B cell (primary cell): ENCODE data around the gene MRAP2. TPM values are rescaled to one million over a fixed set of nuclear protein-coding genes. Genes with fewer than 3 reads are reported as not detected.

Experiments used
- ATAC-seq: fragments of 200-7000 bp; cut with Tn5 transposase; one replicate; pipeline ENCODE4 v1.10.0; 2021; ENCODE audit warnings: low read depth, mild to moderate bottlenecking, moderate number of reproducible peaks, moderate library complexity
- CTCF ChIA-PET: fragments of 350-600 bp; sonication (Branson Sonifier 250); formaldehyde crosslinking; loops from one replicate; lab custom pipeline; 2021; ENCODE audit warnings: antibody characterized with exemption, inconsistent platforms; lab: Charles Lee
- POLR2A ChIA-PET: fragments of 350-600 bp; sonication (Branson Sonifier 250); formaldehyde crosslinking; loops from one replicate; lab custom pipeline; 2021; ENCODE audit warnings: antibody characterized with exemption; lab: Charles Lee
- DNase-seq: peaks from one replicate; pipeline ENCODE4 v3.0.0; 2013
- H2AFZ ChIP-seq: 2 replicates; pipeline ENCODE4 v1.6.1; 2012; ENCODE audit warnings: mild to moderate bottlenecking, low read depth, low read length; ENCODE audit not compliant: insufficient read depth, poor library complexity, severe bottlenecking
- H3K27ac ChIP-seq, 2 donors: 1 replicate in 1 of 2; 2 replicates in 1 of 2; pipeline ENCODE4 v1.5.1; 2012 to 2013; ENCODE audit warnings: low read length in 2 of 2, mild to moderate bottlenecking in 2 of 2, moderate library complexity in 1 of 2
- H3K27me3 ChIP-seq, 4 experiments: fragments of 200-600 bp in 1 of 4; sonication (generic) in 1 of 4; replicated peaks in 1 of 4; 1 replicate in 2 of 4; 2 replicates in 2 of 4; pipeline versions ENCODE4 v1.6.1 to v1.7.0; 2013 to 2016; ENCODE audit warnings: low read length in 3 of 4, mild to moderate bottlenecking in 2 of 4, mixed read lengths in 1 of 4, moderate library complexity in 1 of 4; ENCODE audit not compliant: insufficient read depth in 4 of 4, control insufficient read depth in 3 of 4; ENCODE audit errors: control extremely low read depth in 1 of 4
- H3K36me3 ChIP-seq, 2 experiments: replicated peaks in 1 of 2; 1 replicate in 1 of 2; 2 replicates in 1 of 2; pipeline versions ENCODE4 v1.6.1 to v1.7.1; 2013; ENCODE audit warnings: low read length in 1 of 2; ENCODE audit not compliant: insufficient read depth in 2 of 2, control insufficient read depth in 1 of 2; ENCODE audit errors: control extremely low read depth in 1 of 2, extremely low read depth in 1 of 2
- H3K4me1 ChIP-seq, 2 donors: fragments of 200-600 bp in 1 of 2; sonication (generic) in 1 of 2; 1 replicate in 1 of 2; 2 replicates in 1 of 2; pipeline versions ENCODE4 v1.5.1 to v1.6.1; 2013 to 2017; ENCODE audit warnings: low read length in 2 of 2; ENCODE audit not compliant: control insufficient read depth in 2 of 2, insufficient read depth in 2 of 2
- H3K4me2 ChIP-seq: replicated peaks from 2 replicates; pipeline ENCODE3; 2012; ENCODE audit warnings: mild to moderate bottlenecking, low read depth, low read length; ENCODE audit not compliant: poor library complexity, severe bottlenecking
- H3K4me3 ChIP-seq, 5 experiments: fragments of 200-600 bp in 1 of 5; sonication (generic) in 1 of 5; 1 replicate in 3 of 5; 2 replicates in 2 of 5; pipeline versions ENCODE4 v1.5.1 to v1.7.0; 2011 to 2016; ENCODE audit warnings: low read length in 4 of 5, mild to moderate bottlenecking in 4 of 5, low read depth in 2 of 5, control low read depth in 1 of 5, moderate library complexity in 1 of 5; ENCODE audit not compliant: insufficient read depth in 1 of 5; ENCODE audit errors: control extremely low read depth in 1 of 5, extremely low read depth in 1 of 5
- H3K79me2 ChIP-seq: fragments of 200-600 bp; sonication (generic); one replicate; pipeline ENCODE4 v1.6.0; 2016; ENCODE audit warnings: low read length; ENCODE audit not compliant: control insufficient read depth, insufficient read depth
- H3K9ac ChIP-seq: fragments of 200-600 bp; sonication (generic); 2 replicates; pipeline ENCODE4 v1.6.1; 2017; ENCODE audit warnings: mild to moderate bottlenecking, low read length, moderate library complexity
- H3K9me3 ChIP-seq, 3 donors: one replicate each; pipeline versions ENCODE4 v1.6.1 to v1.7.1; 2013; ENCODE audit warnings: low read length in 2 of 3; ENCODE audit not compliant: control insufficient read depth in 2 of 3, insufficient read depth in 1 of 3; ENCODE audit errors: control extremely low read depth in 1 of 3
- H4K20me1 ChIP-seq: 2 replicates; pipeline ENCODE4 v1.6.0; 2012; ENCODE audit warnings: mild to moderate bottlenecking, low read length; ENCODE audit not compliant: insufficient read depth, control insufficient read depth, poor library complexity, severe bottlenecking
- H3K27ac Mint-ChIP-seq: one replicate; pipeline ENCODE4 v1.8.0; 2021; ENCODE audit warnings: mixed read lengths
- H3K27me3 Mint-ChIP-seq: one replicate; pipeline ENCODE4 v1.8.0; 2021; ENCODE audit warnings: mixed read lengths
- H3K4me1 Mint-ChIP-seq: one replicate; pipeline ENCODE4 v1.8.0; 2021; ENCODE audit warnings: mixed read lengths
- H3K4me3 Mint-ChIP-seq: one replicate; pipeline ENCODE4 v1.8.0; 2021; ENCODE audit warnings: mixed read lengths
- H3K9me3 Mint-ChIP-seq: one replicate; pipeline ENCODE4 v1.8.0; 2022; ENCODE audit warnings: mixed read lengths; ENCODE audit not compliant: insufficient read depth
- EZH2 ChIP-seq: IDR thresholded peaks from 2 replicates; pipeline ENCODE4 v1.6.1; 2012; ENCODE audit warnings: borderline replicate concordance, low read depth, mild to moderate bottlenecking, moderate library complexity, low read length; ENCODE audit not compliant: insufficient read depth, poor library complexity, severe bottlenecking
- WGBS: methylation state at CpG from one replicate; pipeline ENCODE4 v1.1.5; 2013; ENCODE audit warnings: missing lambda C conversion rate; ENCODE audit not compliant: insufficient coverage; 5-methylcytosine and 5-hydroxymethylcytosine counted together
- intact Hi-C: fragments of 100-400 bp; cut with micrococcal nuclease; formaldehyde crosslinking; loops from one replicate; pipeline ENCODE4 v1.10.0; 2022
- polyA plus RNA-seq: library from polyadenylated mRNA; depleted of rRNA; stranded (reverse); fragments of >200 nt; gene quantifications from 2 replicates; pipeline ENCODE4 v1.2.3, GENCODE V29; 2012
- total RNA-seq, 2 donors: library from RNA; stranded (reverse); fragments of 120-200 nt in 1 of 2; gene quantifications; 1 replicate in 1 of 2; 2 replicates in 1 of 2; pipeline versions ENCODE4 v1.2.3 to v1.2.4, GENCODE V29; 2013 to 2022
- TF ChIP-seq, protein P1 (sequence below): fragments of 200-600 bp; IDR thresholded peaks from one replicate; pipeline ENCODE4 v1.8.0; 2022; ENCODE audit warnings: antibody characterized with exemption, mild to moderate bottlenecking

MRAP2 gene
- total and polyA plus RNA-seq, 2 donors (not counting 1 experiment from before 2014, with no cell fraction given): not detected

DNA sequence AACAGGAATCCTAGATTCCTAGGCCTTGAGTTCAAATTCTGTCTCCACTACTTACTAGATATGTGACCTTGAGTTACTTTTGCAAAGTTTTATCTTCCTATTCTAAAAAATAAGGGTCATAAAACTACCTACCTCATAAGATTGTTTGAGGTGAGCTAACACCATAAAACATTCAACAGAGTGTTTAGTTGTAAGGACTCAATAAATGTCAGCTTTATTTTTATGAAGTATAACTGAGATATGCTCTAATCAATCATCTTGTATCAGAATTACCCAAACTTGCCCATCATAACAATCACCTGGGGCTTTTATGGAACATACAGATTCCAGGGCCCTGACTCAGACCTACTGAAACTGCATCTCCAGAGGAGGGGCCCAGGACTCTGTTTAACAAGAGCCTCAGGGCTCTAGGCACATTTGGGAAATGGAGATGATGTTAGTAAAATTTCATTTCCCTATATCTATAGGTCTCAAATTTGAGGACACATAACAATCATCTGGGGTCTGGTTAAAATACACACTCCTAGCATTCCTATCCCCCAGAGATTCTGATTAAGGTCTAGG lies 35.5 kb upstream of the MRAP2 start:
- Mint-ChIP-seq H3K27ac (no peak overlapping the region), H3K4me1 (no peaks in the 10 kb centered on the region), H3K4me3 (no peak overlapping the region), H3K9me3 (peaks cover 7% of the 10 kb centered on the region), H3K27me3 (peaks cover 8% of the 10 kb centered on the region)
- H3K27me3 ChIP-seq: no peaks in the 10 kb centered on the region
- H3K9ac ChIP-seq: no peak overlapping the region
- CTCF ChIA-PET: no interaction called here
- no peak overlapping the region for H3K4me2 ChIP-seq
- H2AFZ ChIP-seq: no peak overlapping the region
- no peaks in the 10 kb centered on the region for H3K36me3 ChIP-seq
- H3K4me3 ChIP-seq: no peak overlapping the region
- ATAC-seq (no peak), DNase-seq (no peak)
- no peak overlapping the region for H3K27ac ChIP-seq
- POLR2A ChIA-PET: no interaction called here
- no peaks in the 10 kb centered on the region for H3K9me3 ChIP-seq
- no peaks in the 10 kb centered on the region for H4K20me1 ChIP-seq
- no peaks in the 10 kb centered on the region for H3K4me1 ChIP-seq
- intact Hi-C loops: no loop called here
- TF ChIP-seq, protein P1, sequence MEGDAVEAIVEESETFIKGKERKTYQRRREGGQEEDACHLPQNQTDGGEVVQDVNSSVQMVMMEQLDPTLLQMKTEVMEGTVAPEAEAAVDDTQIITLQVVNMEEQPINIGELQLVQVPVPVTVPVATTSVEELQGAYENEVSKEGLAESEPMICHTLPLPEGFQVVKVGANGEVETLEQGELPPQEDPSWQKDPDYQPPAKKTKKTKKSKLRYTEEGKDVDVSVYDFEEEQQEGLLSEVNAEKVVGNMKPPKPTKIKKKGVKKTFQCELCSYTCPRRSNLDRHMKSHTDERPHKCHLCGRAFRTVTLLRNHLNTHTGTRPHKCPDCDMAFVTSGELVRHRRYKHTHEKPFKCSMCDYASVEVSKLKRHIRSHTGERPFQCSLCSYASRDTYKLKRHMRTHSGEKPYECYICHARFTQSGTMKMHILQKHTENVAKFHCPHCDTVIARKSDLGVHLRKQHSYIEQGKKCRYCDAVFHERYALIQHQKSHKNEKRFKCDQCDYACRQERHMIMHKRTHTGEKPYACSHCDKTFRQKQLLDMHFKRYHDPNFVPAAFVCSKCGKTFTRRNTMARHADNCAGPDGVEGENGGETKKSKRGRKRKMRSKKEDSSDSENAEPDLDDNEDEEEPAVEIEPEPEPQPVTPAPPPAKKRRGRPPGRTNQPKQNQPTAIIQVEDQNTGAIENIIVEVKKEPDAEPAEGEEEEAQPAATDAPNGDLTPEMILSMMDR: no peak
- no peak for TF ChIP-seq EZH2
- H3K79me2 ChIP-seq: no peaks in the 10 kb centered on the region

DNA sequence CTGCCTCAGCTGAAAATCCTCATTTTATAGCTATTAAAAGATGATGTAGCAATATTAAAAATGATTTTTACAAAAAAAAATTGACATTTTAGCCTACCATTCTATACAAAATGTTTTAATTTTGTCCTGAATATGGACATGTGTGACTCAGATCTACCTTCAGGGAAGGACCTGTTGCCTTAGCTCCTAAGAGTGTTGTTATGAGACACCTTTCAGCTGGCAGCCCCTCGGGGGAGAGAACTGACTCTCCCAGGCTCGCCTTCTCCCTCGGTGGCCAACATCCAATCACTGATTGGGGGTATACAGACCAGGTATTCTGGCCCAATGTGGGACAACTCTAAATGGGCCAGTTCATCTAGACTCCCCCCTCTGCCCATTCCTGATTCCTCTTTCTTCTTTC lies 32.5 kb upstream of the MRAP2 start:
- Histone ChIP-seq H3K4me3 (no peak overlapping the region), H3K9me3 (no peaks in the 10 kb centered on the region), H4K20me1 (no peaks in the 10 kb centered on the region), H3K9ac (no peak overlapping the region), H3K79me2 (no peaks in the 10 kb centered on the region), H3K27me3 (no peaks in the 10 kb centered on the region), H3K4me1 (no peaks in the 10 kb centered on the region), H2AFZ (no peak overlapping the region), H3K36me3 (no peaks in the 10 kb centered on the region), H3K4me2 (no peak overlapping the region), H3K27ac (no peak overlapping the region)
- intact Hi-C loops: no loop called here
- H3K27me3 Mint-ChIP-seq: peaks cover 18% of the 10 kb centered on the region
- H3K9me3 Mint-ChIP-seq: no peaks in the 10 kb centered on the region
- no peak overlapping the region for H3K4me3 Mint-ChIP-seq
- 96% methylated on average over 3 of the region's 3 CpGs for WGBS
- ChIA-PET POLR2A (no interaction called here), CTCF (no interaction called here)
- no peak overlapping the region for H3K27ac Mint-ChIP-seq
- ATAC-seq (no peak), DNase-seq (no peak)
- no peaks in the 10 kb centered on the region for H3K4me1 Mint-ChIP-seq
- TF ChIP-seq, protein P1: no peak
- no peak for TF ChIP-seq EZH2
